ENCODE data around the gene OR52K2. TPM values are rescaled to one million over a fixed set of nuclear protein-coding genes. Genes with fewer than 3 reads are reported as not detected.

Gene OR52K2
- polyA plus RNA-seq, 1 donor from 2014 or later: not detected

- Histone ChIP-seq H3K27me3 (ENCODE audit: insufficient read depth, low read depth, low read length) (no peaks in the 10 kb centered on the region), H3K4me2 (ENCODE audit: low read length) (no peak overlapping the region), H3K36me3 (ENCODE audit: insufficient read depth, low read length) (no peaks in the 10 kb centered on the region), H3K79me2 (replicated peaks; ENCODE audit: insufficient read depth, low read length) (no peaks in the 10 kb centered on the region), H3K27ac (ENCODE audit: low read length) (no peak overlapping the region), H3K9me3 (ENCODE audit: low read length) (no peaks in the 10 kb centered on the region), H4K20me1 (ENCODE audit: insufficient read depth) (no peaks in the 10 kb centered on the region), H3F3A (ENCODE audit: insufficient read depth, low read length, poor library complexity, severe bottlenecking) (no peaks in the 10 kb centered on the region), H3K9me2 (ENCODE audit: insufficient read depth, low read length) (no peaks in the 10 kb centered on the region), H3K4me3 (ENCODE audit: low read length) (no peak overlapping the region), H3K9ac (ENCODE audit: low read length) (no peak overlapping the region), H2AFZ (ENCODE audit: low read depth, low read length) (no peak overlapping the region)
- TF ChIP-seq SMC3 (conservative IDR thresholded peaks at IDR 0.05; ENCODE audit: poor library complexity) (no peak), TAF1 (IDR thresholded peaks at IDR 0.05; ENCODE audit: low read depth) (no peak), EP300 (conservative IDR thresholded peaks at IDR 0.05; ENCODE audit: poor library complexity, severe bottlenecking) (no peak), REST (IDR thresholded peaks at IDR 0.05; ENCODE audit: borderline replicate concordance) (no peak), RAD21 (conservative IDR thresholded peaks at IDR 0.05) (no peak), EZH2 (IDR thresholded peaks at IDR 0.05; ENCODE audit: borderline replicate concordance, insufficient read depth, low read length, poor library complexity, severe bottlenecking) (no peak), MXI1 (conservative IDR thresholded peaks at IDR 0.05; ENCODE audit: poor library complexity, severe bottlenecking) (no peak), POLR2AphosphoS5 (IDR thresholded peaks at IDR 0.05) (no peak)
Measured at GRCh38 chr11:4495487-4495886, 46.4 kb downstream of the OR52K2 start.

- Histone ChIP-seq H3K27me3 (ENCODE audit: insufficient read depth, low read depth, low read length) (no peaks in the 10 kb centered on the region), H3K9ac (ENCODE audit: low read length) (no peak overlapping the region), H3K4me3 (ENCODE audit: low read length) (no peak overlapping the region), H2AFZ (ENCODE audit: low read depth, low read length) (no peak overlapping the region), H3F3A (ENCODE audit: insufficient read depth, low read length, poor library complexity, severe bottlenecking) (no peaks in the 10 kb centered on the region), H4K20me1 (ENCODE audit: insufficient read depth) (no peaks in the 10 kb centered on the region), H3K9me2 (ENCODE audit: insufficient read depth, low read length) (no peaks in the 10 kb centered on the region), H3K27ac (ENCODE audit: low read length) (no peak overlapping the region), H3K4me2 (ENCODE audit: low read length) (no peak overlapping the region), H3K79me2 (replicated peaks; ENCODE audit: insufficient read depth, low read length) (no peaks in the 10 kb centered on the region), H3K9me3 (ENCODE audit: low read length) (no peaks in the 10 kb centered on the region), H3K36me3 (ENCODE audit: insufficient read depth, low read length) (no peaks in the 10 kb centered on the region)
- TF ChIP-seq REST (IDR thresholded peaks at IDR 0.05; ENCODE audit: borderline replicate concordance) (no peak), SMC3 (conservative IDR thresholded peaks at IDR 0.05; ENCODE audit: poor library complexity) (no peak), CTCF (IDR thresholded peaks at IDR 0.05; ENCODE audit: poor library complexity, severe bottlenecking) (no peak), TAF1 (IDR thresholded peaks at IDR 0.05; ENCODE audit: low read depth) (no peak), POLR2AphosphoS5 (IDR thresholded peaks at IDR 0.05) (no peak), RAD21 (conservative IDR thresholded peaks at IDR 0.05) (no peak), EZH2 (IDR thresholded peaks at IDR 0.05; ENCODE audit: borderline replicate concordance, insufficient read depth, low read length, poor library complexity, severe bottlenecking) (no peak), EP300 (conservative IDR thresholded peaks at IDR 0.05; ENCODE audit: poor library complexity, severe bottlenecking) (no peak), MXI1 (conservative IDR thresholded peaks at IDR 0.05; ENCODE audit: poor library complexity, severe bottlenecking) (no peak)
Measured at GRCh38 chr11:4495986-4496385, 46.9 kb downstream of the OR52K2 start.
